HT1080 (cell line): ENCODE results near the gene MYO1E. TPM values are rescaled to one million over a fixed set of nuclear protein-coding genes. Genes with fewer than 3 reads are reported as not detected.
A peak's percentile ranks its signal among the peaks of the same experiment; 100 is the strongest.
"Not testable (repeated sequence)": the region's sequence is repeated elsewhere in the genome, so short reads cannot be mapped to it uniquely, and the experiment has no call there.

Experiments used
- DNase-seq: peaks from one replicate; pipeline ENCODE4 v3.0.0-alpha.2; 2015; ENCODE audit warnings: low read depth
- polyA plus RNA-seq, 2 experiments: library from polyadenylated mRNA; depleted of rRNA; stranded (reverse); fragments of >200 nt; gene quantifications; 2 replicates each; pipeline ENCODE4 v1.2.3, GENCODE V29; 2015
- total RNA-seq: library from RNA; depleted of rRNA; stranded (reverse); fragments of >200 nt; shearing (Covaris generic); gene quantifications from 2 replicates; pipeline ENCODE4 v1.2.3, GENCODE V29; 2014; rRNA removed

Gene MYO1E
- 20.2 and 32.0 TPM in 2 replicates for total RNA-seq
- polyA plus RNA-seq (2015; cell fraction: cytosol; rRNA removed): 33.1 and 39.5 TPM in 2 replicates
- 126 and 158 TPM in 2 replicates for polyA plus RNA-seq (2015; cell fraction: nucleus; rRNA removed)

GRCh38 chr15:59372352-59373211 lies at the start of gene MYO1E:
MYO1E (minus strand) TSS chr15:59372871; CDS start chr15:59372500, 371 bp downstream.
- DNase-seq: peak; percentile 95

GRCh38 chr15:59420986-59421618 lies 48.4 kb upstream of the MYO1E start:
- DNase-seq: peak; percentile 12

GRCh38 chr15:59420108-59420507 lies 47.4 kb upstream of the MYO1E start:
- no peak for DNase-seq

GRCh38 chr15:59419170-59419569 lies 46.5 kb upstream of the MYO1E start:
- DNase-seq: no peak

- no peak for DNase-seq
These were observed 44.1 kb upstream of the MYO1E start for GRCh38 chr15:59416816-59417215.

GRCh38 chr15:59413577-59413976 lies 40.9 kb upstream of the MYO1E start:
- no peak for DNase-seq

GRCh38 chr15:59410391-59410896 lies 37.8 kb upstream of the MYO1E start:
- peak; percentile 48 for DNase-seq

GRCh38 chr15:59407946-59408345 lies 35.3 kb upstream of the MYO1E start:
- no peak for DNase-seq

GRCh38 chr15:59406446-59406845 lies 33.8 kb upstream of the MYO1E start:
- DNase-seq: no peak

- no peak for DNase-seq
These were observed 32.4 kb upstream of the MYO1E start for GRCh38 chr15:59405079-59405478.

- DNase-seq: no peak
These were observed 29.3 kb upstream of the MYO1E start for GRCh38 chr15:59401824-59402569.

- DNase-seq: not testable (repeated sequence)
These were observed 28.6 kb upstream of the MYO1E start for GRCh38 chr15:59401051-59401823.

- DNase-seq: no peak
These were observed 27.6 kb upstream of the MYO1E start for GRCh38 chr15:59400103-59400813.

GRCh38 chr15:59399465-59400102 lies 26.9 kb upstream of the MYO1E start:
- no peak for DNase-seq

- DNase-seq: no peak
These were observed 25.5 kb upstream of the MYO1E start for GRCh38 chr15:59398220-59398619.

- DNase-seq: no peak
These were observed 24.0 kb upstream of the MYO1E start for GRCh38 chr15:59396679-59397078.

GRCh38 chr15:59396211-59396610 lies 23.5 kb upstream of the MYO1E start:
- no peak for DNase-seq

- no peak for DNase-seq
These were observed 21.5 kb upstream of the MYO1E start for GRCh38 chr15:59394166-59394661.

GRCh38 chr15:59392299-59392698 lies 19.6 kb upstream of the MYO1E start:
- DNase-seq: no peak
